Lung (tissue), 12 donors: ENCODE data around the gene HMMR. TPM values are rescaled to one million over a fixed set of nuclear protein-coding genes. Genes with fewer than 3 reads are reported as not detected.

Source experiments
- ATAC-seq: fragments of 200-7000 bp; cut with Tn5 transposase; one replicate; pipeline ENCODE4 v1.9.1; 2020; ENCODE audit warnings: moderate number of reproducible peaks; ENCODE audit not compliant: insufficient read depth, low FRiP score
- DNase-seq, 3 donors: peaks; one replicate each; pipeline ENCODE4 v3.0.0-alpha.2; 2013 to 2017
- H3K27ac ChIP-seq, 2 donors: one replicate each; pipeline ENCODE4 v1.5.1; 2013; ENCODE audit warnings: mild to moderate bottlenecking in 2 of 2, moderate library complexity in 2 of 2, control low read depth in 1 of 2, inconsistent platforms in 1 of 2, low read depth in 1 of 2, low read length in 1 of 2
- H3K27me3 ChIP-seq, 3 donors: one replicate each; pipeline ENCODE4 v1.5.1; 2013; ENCODE audit warnings: low read length in 2 of 3; ENCODE audit not compliant: control insufficient read depth in 3 of 3, insufficient read depth in 3 of 3
- H3K36me3 ChIP-seq, 4 donors: one replicate each; pipeline ENCODE4 v1.5.1; 2013; ENCODE audit warnings: low read length in 4 of 4, mild to moderate bottlenecking in 1 of 4, moderate library complexity in 1 of 4; ENCODE audit not compliant: control insufficient read depth in 4 of 4, insufficient read depth in 4 of 4
- H3K4me1 ChIP-seq, 5 donors: one replicate each; pipeline ENCODE4 v1.5.1; 2013; ENCODE audit warnings: low read length in 5 of 5, mild to moderate bottlenecking in 2 of 5, moderate library complexity in 1 of 5; ENCODE audit not compliant: control insufficient read depth in 5 of 5, insufficient read depth in 5 of 5
- H3K4me3 ChIP-seq: one replicate; pipeline ENCODE4 v1.5.1; 2013; ENCODE audit warnings: mild to moderate bottlenecking, control low read depth, moderate library complexity
- H3K9ac ChIP-seq, 2 donors: one replicate each; pipeline ENCODE4 v1.5.1; 2013; ENCODE audit warnings: low read length in 2 of 2, control low read depth in 1 of 2; ENCODE audit not compliant: insufficient read depth in 1 of 2
- H3K9me3 ChIP-seq, 4 donors: one replicate each; pipeline ENCODE4 v1.5.1; 2013; ENCODE audit warnings: low read length in 3 of 4, mild to moderate bottlenecking in 1 of 4, moderate library complexity in 1 of 4; ENCODE audit not compliant: control insufficient read depth in 4 of 4, insufficient read depth in 3 of 4
- CTCF ChIP-seq: IDR thresholded peaks from 2 replicates; pipeline ENCODE4 v1.5.1; 2012; ENCODE audit warnings: mild to moderate bottlenecking; ENCODE audit errors: control extremely low read depth, extremely low read depth
- WGBS, 2 donors: extraction: QIAGEN DNeasy Blood & Tissue Kit; methylation state at CpG; one replicate each; pipeline ENCODE4 v1.1.7; 2013; 5-methylcytosine and 5-hydroxymethylcytosine counted together
- polyA plus RNA-seq, 2 donors: library from polyadenylated mRNA; stranded (reverse); fragments of 200-250 nt; gene quantifications; one replicate each; pipeline ENCODE4 v1.2.1, GENCODE V29; 2013
- total RNA-seq, 2 donors: library from RNA; depleted of rRNA in 1 of 2; stranded (reverse); fragments of >200 nt in 1 of 2; gene quantifications; one replicate each; pipeline ENCODE4 v1.2.1, GENCODE V29; 2014 to 2021
- donor health status: control.
- donor health status: control.
- donor health status: Bipolar disorder and iron deficiency.
- donor health status: healthy.
- donor health status: DM: yes; HTN: yes; CAD: no.

The HMMR gene
- total and polyA plus RNA-seq, 4 donors: 1.1 to 9.5 (median 1.4) TPM

- WGBS, 2 donors: 57 to 64% methylated on average over 5 of the region's 5 CpGs
- H3K4me3 ChIP-seq: no peak overlapping the region
- H3K9ac ChIP-seq: no peak overlapping the region
- TF ChIP-seq CTCF: no peak
- no peaks in the 10 kb centered on the region for H3K36me3 ChIP-seq
- H3K4me1 ChIP-seq: peaks cover 0 to 12% (median 0%) of the 10 kb centered on the region in 5 donors
- DNase-seq (peak in 2 of 3 donors; percentile 11 to 12), ATAC-seq (no peak)
- no peaks in the 10 kb centered on the region for H3K27me3 ChIP-seq
- no peak overlapping the region for H3K27ac ChIP-seq
- no peaks in the 10 kb centered on the region for H3K9me3 ChIP-seq
Measured at GRCh38 chr5:163532171-163533084, 72.0 kb downstream of the HMMR start.

- Histone ChIP-seq H3K4me1 (peaks cover 0 to 12% (median 0%) of the 10 kb centered on the region in 5 donors), H3K4me3 (no peak overlapping the region), H3K9ac (no peak overlapping the region), H3K9me3 (no peaks in the 10 kb centered on the region), H3K36me3 (no peaks in the 10 kb centered on the region), H3K27ac (no peak overlapping the region), H3K27me3 (no peaks in the 10 kb centered on the region)
- WGBS, 2 donors: 61 to 85% methylated on average over 2 of the region's 2 CpGs
- peak in 1 of 3 donors; percentile 10 for DNase-seq
- ATAC-seq: no peak
- no peak for TF ChIP-seq CTCF
Measured at GRCh38 chr5:163533223-163533622, 72.8 kb downstream of the HMMR start.

- 67 to 83% methylated on average over 2 of the region's 2 CpGs for WGBS, 2 donors
- no peak overlapping the region for H3K9ac ChIP-seq
- H3K9me3 ChIP-seq: no peaks in the 10 kb centered on the region
- no peak for DNase-seq
- no peak for TF ChIP-seq CTCF
- no peak overlapping the region for H3K4me3 ChIP-seq
- H3K36me3 ChIP-seq: no peaks in the 10 kb centered on the region
- H3K27ac ChIP-seq: no peak overlapping the region
- no peaks in the 10 kb centered on the region for H3K27me3 ChIP-seq
- no peak for ATAC-seq
- H3K4me1 ChIP-seq: peaks cover 0 to 12% (median 0%) of the 10 kb centered on the region in 5 donors
Measured at GRCh38 chr5:163534492-163535094, 74.2 kb downstream of the HMMR start.
